Stimulated activated naive CD8-positive, alpha-beta T cell treated with anti-CD3 and anti-CD28 coated beads, Interleukin-15, Interleukin-2, amounts not matched to agents 100 ng/mL and 50 ng/mL, for 24 hours (primary cell): ENCODE measurements around the gene DHRS4.
"Not testable (repeated sequence)": the region's sequence is repeated elsewhere in the genome, so short reads cannot be mapped to it uniquely, and the experiment has no call there.

Source experiments
- H3K27ac Mint-ChIP-seq: one replicate; pipeline ENCODE4 v1.8.0; 2021; ENCODE audit warnings: mild to moderate bottlenecking, mixed read lengths
- H3K27me3 Mint-ChIP-seq: one replicate; pipeline ENCODE4 v1.8.0; 2021; ENCODE audit warnings: mixed read lengths
- H3K36me3 Mint-ChIP-seq: one replicate; pipeline ENCODE4 v1.8.0; 2021; ENCODE audit warnings: low read depth, mixed read lengths
- H3K4me1 Mint-ChIP-seq: one replicate; pipeline ENCODE4 v1.8.0; 2021; ENCODE audit warnings: low read depth, mixed read lengths
- H3K4me3 Mint-ChIP-seq: one replicate; pipeline ENCODE4 v1.8.0; 2021; ENCODE audit warnings: mild to moderate bottlenecking, mixed read lengths
- H3K9me3 Mint-ChIP-seq: one replicate; pipeline ENCODE4 v1.8.0; 2021; ENCODE audit warnings: mixed read lengths

The DHRS4 gene

DNA sequence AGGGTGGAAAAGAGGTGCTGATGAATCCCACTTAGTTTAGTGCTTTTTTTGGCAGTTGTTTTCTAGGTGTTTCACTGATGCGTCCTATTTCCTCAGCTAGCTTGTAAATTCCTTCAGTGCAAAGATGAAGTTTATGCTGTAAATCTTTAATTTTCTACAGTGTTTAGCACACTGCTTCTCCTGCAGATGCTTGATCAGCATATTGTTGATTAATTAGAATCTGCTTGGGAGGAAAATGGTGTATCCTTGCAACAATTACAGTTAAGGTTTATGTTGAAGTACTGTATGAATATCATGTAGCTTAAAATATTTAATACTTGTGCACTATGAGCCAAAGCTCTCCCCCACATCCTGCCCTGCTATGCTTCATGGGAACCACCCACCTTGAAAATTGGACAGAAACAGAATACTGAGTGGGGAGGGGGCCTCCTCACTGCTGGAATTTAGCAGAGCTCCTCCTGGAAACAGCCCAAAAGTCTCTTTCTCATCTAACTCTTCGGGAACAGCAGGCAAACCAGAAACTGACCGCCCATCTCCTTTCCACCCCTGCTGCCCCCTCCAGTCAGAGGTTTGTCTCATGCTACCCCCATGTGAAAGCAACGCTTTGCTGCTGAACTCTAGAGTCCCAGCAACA is 20.3 kb upstream of the DHRS4 start:
- no peak overlapping the region for H3K4me3 Mint-ChIP-seq
- H3K36me3 Mint-ChIP-seq: no peaks in the 10 kb centered on the region
- no peaks in the 10 kb centered on the region for H3K4me1 Mint-ChIP-seq
- no peaks in the 10 kb centered on the region for H3K9me3 Mint-ChIP-seq
- no peak overlapping the region for H3K27ac Mint-ChIP-seq
- H3K27me3 Mint-ChIP-seq: no peaks in the 10 kb centered on the region

DNA sequence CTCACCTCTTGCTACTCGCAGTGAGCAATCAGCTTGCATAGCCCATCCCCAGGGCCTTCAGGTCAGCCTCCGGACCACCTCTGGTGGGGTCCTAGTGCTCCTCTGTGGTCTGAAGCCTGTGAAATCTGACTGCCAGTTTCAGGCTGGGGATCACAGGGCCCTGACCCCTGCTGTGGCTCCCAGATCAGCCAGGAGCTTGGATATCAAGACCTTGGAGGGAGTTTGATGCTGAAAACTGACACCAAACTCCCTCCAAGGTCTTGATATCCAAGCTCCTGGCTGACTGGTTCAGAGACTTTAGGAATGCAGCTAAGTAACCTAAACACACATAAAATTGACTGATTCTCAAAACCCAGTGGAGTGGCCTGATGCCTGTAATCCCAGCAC is 19.8 kb upstream of the DHRS4 start:
- Mint-ChIP-seq H3K4me3 (no peak overlapping the region), H3K27ac (no peak overlapping the region), H3K4me1 (no peaks in the 10 kb centered on the region), H3K27me3 (no peaks in the 10 kb centered on the region), H3K36me3 (no peaks in the 10 kb centered on the region), H3K9me3 (no peaks in the 10 kb centered on the region)

DNA sequence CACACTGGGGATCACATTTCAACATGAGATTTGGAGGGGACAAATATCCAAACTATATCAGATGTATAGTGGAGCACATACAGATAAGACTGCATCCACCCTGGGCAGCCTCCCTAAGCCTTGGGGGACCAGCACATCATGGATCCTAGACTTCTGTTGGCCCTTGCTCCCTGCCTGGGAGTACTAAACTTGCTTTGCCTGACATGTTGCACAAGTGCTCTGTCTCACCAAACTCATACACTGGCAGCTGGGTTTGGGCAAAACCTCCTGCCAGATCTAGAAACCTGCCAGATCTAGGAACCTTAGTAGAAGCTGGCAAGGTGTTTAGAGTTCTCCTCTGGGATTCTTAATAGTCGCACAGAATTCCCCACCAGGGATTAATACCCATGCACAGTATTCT is 18.4 kb upstream of the DHRS4 start:
- Mint-ChIP-seq H3K27ac (no peak overlapping the region), H3K36me3 (no peaks in the 10 kb centered on the region), H3K9me3 (no peaks in the 10 kb centered on the region), H3K27me3 (no peaks in the 10 kb centered on the region), H3K4me3 (no peak overlapping the region), H3K4me1 (no peaks in the 10 kb centered on the region)

DNA sequence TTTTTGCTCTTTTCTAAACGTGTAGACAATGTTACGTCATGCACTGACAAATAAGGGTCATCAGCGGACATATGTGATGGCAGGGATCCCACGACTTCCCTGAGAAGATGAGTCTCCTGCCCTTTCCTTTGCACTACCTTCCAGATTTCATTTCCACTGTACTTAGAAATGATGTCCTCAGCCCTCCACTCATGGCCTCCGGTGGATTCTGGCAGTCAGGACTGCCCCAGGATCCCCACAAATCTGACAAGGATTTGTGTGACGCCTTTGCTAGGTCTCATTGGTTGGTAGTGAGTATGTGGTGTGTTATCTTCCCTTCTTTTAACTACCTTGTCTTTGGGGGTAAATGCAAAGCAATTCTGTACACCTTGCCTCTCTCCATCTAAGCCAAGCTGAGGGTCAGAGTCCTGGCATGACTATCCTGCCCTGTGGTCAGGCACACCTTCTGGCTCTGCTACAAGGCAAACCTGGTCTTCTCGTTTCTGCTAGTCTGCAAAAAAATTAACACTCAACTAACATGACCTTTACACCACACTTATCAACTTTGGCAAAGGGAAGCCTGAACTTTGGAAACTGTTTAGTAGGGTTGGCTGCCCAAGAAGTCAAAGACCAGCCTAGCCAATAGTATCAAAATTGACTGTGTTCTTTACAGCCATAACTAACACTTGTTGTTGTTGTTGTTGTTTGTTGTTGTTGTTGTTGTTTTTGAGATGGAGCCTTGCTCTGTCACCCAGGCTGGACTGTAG is 17.3 kb upstream of the DHRS4 start:
- H3K4me3 Mint-ChIP-seq: no peak overlapping the region
- H3K27ac Mint-ChIP-seq: no peak overlapping the region
- no peaks in the 10 kb centered on the region for H3K36me3 Mint-ChIP-seq
- H3K27me3 Mint-ChIP-seq: no peaks in the 10 kb centered on the region
- no peaks in the 10 kb centered on the region for H3K9me3 Mint-ChIP-seq
- no peaks in the 10 kb centered on the region for H3K4me1 Mint-ChIP-seq

DNA sequence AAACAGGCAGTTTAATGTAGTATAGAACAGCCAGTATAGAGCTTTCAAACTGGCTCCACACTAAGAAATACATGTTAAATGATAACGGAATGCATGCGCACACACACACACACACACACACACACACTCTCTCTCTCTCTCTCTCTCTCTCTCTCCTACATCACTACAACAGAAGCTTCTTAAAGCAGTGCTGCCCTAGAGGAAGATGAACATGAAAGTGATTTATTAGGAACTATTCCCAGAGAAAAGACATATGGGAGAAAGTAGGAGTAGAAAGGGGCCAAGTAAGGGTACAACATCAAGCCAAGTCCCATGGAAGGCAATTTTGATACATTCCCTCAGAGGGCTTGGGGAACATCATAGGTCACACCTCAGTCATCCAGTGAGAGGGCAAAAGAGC is 16.4 kb upstream of the DHRS4 start:
- H3K27ac Mint-ChIP-seq: no peak overlapping the region
- no peak overlapping the region for H3K4me3 Mint-ChIP-seq
- no peaks in the 10 kb centered on the region for H3K27me3 Mint-ChIP-seq
- H3K36me3 Mint-ChIP-seq: no peaks in the 10 kb centered on the region
- H3K4me1 Mint-ChIP-seq: no peaks in the 10 kb centered on the region
- no peaks in the 10 kb centered on the region for H3K9me3 Mint-ChIP-seq

DNA sequence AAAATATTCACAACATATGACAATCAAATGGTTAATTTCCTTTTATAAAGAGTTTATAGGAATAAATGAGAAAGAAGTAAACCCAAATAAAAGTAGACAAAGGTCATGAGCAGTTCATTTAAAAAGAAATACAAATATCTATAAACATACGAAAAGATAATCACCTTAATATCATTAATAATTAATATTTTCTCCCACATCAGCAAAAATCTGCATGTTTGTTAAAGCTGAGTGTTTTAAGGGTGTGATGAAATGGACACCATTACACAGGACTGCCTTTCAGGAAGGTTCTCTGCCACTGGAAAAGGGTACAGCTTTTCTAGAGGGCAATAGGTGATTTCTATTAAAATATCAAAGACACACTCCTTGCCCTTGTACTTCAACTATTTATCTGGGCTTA is 14.7 kb upstream of the DHRS4 start:
- no peak overlapping the region for H3K4me3 Mint-ChIP-seq
- no peaks in the 10 kb centered on the region for H3K9me3 Mint-ChIP-seq
- H3K4me1 Mint-ChIP-seq: no peaks in the 10 kb centered on the region
- H3K36me3 Mint-ChIP-seq: no peaks in the 10 kb centered on the region
- no peak overlapping the region for H3K27ac Mint-ChIP-seq
- no peaks in the 10 kb centered on the region for H3K27me3 Mint-ChIP-seq

DNA sequence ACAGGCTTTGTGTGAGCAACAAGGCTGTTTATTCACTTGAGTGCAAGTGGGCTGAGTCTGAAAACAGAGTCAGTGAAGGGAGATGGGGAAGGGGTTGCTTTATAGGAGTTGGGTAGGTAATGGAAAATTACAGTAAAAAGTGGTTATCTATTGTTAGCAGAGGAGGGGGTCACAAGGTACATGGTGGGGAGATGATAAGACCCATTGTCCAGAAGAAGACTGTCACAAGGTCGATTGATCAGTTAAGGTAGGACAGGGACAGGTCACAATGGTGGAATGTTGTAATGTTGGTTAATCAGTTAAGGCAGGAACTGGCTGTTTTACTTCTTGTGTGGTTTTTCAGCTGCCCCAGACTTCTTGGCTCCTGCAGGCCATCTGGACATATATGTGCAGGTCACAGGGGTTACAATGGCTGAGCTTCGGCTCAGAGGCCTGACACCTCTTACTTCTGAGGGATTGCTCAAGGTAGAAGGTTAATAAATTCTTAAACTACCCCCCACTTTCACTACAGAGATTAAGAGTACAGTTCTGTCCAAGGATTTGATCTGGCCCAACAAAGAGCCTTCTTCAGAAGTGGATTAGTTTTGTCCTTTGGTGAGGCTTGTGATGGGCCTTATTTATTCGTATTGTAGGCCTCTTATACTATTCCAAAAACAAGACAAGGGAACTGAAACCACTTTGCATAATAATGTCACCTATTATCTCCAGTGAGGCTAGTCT is 13.8 kb upstream of the DHRS4 start:
- Mint-ChIP-seq H3K4me1 (no peaks in the 10 kb centered on the region), H3K27ac (no peak overlapping the region), H3K9me3 (no peaks in the 10 kb centered on the region), H3K4me3 (no peak overlapping the region), H3K27me3 (no peaks in the 10 kb centered on the region), H3K36me3 (no peaks in the 10 kb centered on the region)

DNA sequence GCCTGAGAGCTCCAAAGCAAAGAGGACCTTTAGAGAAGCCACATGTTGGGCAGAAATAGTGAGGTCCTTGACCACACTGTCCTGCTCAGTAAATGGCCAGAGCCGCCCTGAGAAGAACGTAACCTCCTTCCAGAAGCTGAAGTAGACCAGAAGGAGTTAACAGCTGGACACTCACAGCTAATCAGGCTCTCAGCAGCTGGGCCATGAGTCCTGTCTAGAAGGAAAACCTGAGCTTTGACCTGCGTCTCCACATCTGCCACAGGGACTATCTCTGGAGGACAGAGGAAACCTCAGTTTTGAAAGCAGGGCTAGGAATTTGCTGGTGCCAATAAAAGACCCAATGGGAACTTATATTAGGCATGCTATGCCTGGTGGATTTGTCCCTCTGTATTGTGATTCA is 12.3 kb upstream of the DHRS4 start:
- Mint-ChIP-seq H3K9me3 (no peaks in the 10 kb centered on the region), H3K4me3 (no peak overlapping the region), H3K27ac (no peak overlapping the region), H3K36me3 (no peaks in the 10 kb centered on the region), H3K27me3 (no peaks in the 10 kb centered on the region), H3K4me1 (peaks cover 7% of the 10 kb centered on the region)

DNA sequence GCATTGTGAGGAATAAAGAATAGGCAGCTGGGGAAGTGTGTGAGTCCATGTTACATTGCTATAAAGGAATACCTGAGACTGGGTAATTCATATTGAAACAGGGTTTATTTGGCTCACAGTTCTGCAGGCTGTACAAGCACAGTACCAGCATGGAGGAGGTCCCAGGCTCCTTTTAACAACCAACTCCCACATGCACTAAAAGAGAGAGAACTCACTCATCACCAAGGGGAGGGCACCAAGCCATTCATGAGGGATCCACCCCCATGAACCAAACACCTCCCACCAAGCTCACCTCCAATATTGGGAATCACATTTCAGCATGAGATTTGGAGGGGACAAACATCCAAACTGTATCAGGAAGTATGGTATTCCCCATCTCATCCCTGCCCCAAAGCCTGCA is 11.9 kb upstream of the DHRS4 start:
- Mint-ChIP-seq H3K4me1 (peaks cover 11% of the 10 kb centered on the region), H3K36me3 (no peaks in the 10 kb centered on the region), H3K27me3 (no peaks in the 10 kb centered on the region), H3K27ac (no peak overlapping the region), H3K9me3 (no peaks in the 10 kb centered on the region), H3K4me3 (no peak overlapping the region)

DNA sequence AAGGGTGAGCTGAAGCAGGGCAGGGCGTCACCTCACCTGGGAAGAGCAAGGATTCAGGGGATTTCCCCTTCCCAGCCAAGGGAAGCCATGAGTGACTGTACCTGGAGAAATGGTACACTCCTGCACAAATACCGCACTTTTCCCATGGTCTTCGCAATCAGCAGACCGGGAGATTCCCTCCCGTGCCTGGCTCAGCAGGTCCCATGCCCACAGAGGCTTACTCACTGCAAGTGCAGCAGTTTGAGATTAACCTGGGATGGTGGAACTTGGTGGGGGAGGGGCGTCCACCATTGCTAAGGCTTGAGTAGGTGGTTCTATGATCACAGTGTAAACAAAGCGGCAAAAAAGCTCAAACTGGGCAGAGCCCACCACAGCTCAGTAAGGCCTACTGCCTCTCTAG is 11.0 kb upstream of the DHRS4 start:
- H3K4me3 Mint-ChIP-seq: no peak overlapping the region
- H3K27ac Mint-ChIP-seq: no peak overlapping the region
- peaks cover 14% of the 10 kb centered on the region for H3K4me1 Mint-ChIP-seq
- no peaks in the 10 kb centered on the region for H3K36me3 Mint-ChIP-seq
- H3K27me3 Mint-ChIP-seq: no peaks in the 10 kb centered on the region
- no peaks in the 10 kb centered on the region for H3K9me3 Mint-ChIP-seq

DNA sequence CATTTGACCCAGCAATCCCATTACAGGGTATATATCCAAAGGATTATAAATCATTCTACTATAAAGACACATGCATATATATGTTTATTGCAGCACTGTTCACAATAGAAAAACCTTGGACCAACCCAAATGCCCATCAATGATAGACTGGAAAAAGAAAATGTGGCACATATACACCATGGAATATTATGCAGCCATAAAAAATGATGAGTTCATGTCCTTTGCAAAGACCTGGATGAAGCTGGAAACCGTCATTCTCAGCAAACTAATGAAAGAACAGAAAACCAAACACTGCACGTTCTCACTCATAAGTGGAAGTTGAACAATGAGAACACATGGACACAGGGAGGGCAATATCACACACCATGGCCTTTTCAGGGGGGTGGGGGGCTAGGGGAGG is 4.5 kb upstream of the DHRS4 start:
- H3K27me3 Mint-ChIP-seq, H3K27ac Mint-ChIP-seq: not testable (repeated sequence)

DNA sequence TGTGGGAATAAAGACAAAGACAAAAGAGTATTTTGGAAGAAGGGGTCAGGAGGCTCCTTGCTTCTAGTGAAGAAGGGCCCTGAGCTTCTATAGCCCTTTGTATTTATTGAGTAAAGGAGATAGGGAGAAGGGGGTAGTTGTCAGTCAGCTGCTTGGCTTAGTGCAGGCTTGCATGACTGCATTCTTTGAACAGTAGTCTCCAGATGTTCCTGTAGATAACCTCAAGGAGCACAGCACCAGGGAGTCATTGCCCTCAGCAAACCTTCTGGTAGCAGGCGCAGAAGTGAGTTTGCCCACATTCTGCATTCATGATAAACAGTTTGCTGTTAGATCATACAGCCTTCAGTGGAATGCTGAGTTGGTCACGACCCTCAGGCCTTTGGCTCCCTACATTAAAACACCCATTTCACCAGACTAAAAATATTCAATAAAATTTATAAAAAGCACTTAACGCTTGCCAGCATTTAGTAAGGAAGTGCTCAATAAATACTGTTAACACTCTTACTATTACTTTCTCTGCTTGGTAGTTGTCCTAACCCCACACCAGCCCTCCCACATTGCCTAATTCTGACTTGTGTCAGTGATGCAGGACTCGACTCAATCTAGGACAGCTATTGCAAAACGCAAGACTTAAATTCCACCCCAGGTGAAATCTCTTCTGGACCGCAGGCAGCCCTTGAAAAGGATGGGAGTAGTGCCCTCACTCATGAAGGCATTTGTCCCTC is 3.0 kb upstream of the DHRS4 start:
- Mint-ChIP-seq H3K4me3 (no peak overlapping the region), H3K27me3 (no peaks in the 10 kb centered on the region), H3K4me1 (peaks cover 48% of the 10 kb centered on the region), H3K9me3 (no peaks in the 10 kb centered on the region), H3K27ac (no peak overlapping the region), H3K36me3 (peaks cover 6% of the 10 kb centered on the region)

More for the DNA sequence above, 4.5 kb upstream of the DHRS4 start:
- not testable (repeated sequence) for H3K9me3 Mint-ChIP-seq, H3K36me3 Mint-ChIP-seq, H3K4me3 Mint-ChIP-seq
- H3K4me1 Mint-ChIP-seq: peaks cover 40% of the 10 kb centered on the region

DNA sequence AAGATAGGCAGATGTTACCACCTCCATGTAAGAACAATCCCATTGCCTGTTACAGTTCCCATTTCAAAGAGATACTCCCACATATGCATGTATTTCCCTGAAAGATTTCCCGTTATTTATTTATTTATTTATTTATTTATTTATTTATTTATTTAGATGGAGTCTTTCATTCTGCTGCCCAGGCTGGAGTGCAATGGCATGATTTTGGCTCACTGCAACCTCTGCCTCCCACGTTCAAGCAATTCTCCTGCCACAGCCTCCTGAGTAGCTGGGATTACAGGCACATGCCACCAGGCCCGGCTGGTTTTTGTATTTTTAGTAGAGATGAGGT is 2.5 kb upstream of the DHRS4 start:
- not testable (repeated sequence) for H3K9me3 Mint-ChIP-seq, H3K27ac Mint-ChIP-seq, H3K4me3 Mint-ChIP-seq, H3K27me3 Mint-ChIP-seq
- H3K36me3 Mint-ChIP-seq: peaks cover 11% of the 10 kb centered on the region
- H3K4me1 Mint-ChIP-seq: peaks cover 42% of the 10 kb centered on the region

DNA sequence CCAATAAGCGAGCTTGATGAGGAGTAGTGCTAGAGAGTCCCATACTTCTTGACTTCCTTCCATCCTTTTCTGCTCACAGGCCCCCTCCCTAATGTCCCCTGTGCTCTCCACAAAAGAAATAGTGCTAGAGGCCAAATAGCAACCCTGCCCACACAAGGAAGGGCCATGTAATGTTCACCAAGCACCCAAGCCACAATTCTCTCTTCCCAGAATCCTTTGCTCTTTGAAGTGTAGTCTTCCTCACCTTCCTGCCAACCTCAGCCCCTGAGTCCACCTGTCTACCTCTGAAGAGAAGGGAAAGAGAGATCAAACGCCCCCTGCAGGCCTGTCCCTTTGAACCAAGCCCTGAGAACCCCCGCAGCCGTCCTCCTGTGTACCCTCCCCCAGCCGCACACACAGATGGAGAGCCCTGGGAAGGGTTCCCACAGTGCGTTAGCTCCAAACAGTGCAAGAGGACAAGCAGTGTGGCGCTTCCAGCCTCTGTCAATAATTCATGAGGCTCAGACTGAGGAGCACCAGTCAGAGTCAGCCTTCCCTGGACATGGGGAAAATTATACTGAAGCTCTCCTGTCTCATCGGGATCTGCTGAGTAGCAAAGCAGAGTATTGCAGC is 1.9 kb upstream of the DHRS4 start:
- no peaks in the 10 kb centered on the region for H3K9me3 Mint-ChIP-seq
- H3K4me1 Mint-ChIP-seq: peaks cover 37% of the 10 kb centered on the region
- H3K27me3 Mint-ChIP-seq: no peaks in the 10 kb centered on the region
- peaks cover 15% of the 10 kb centered on the region for H3K36me3 Mint-ChIP-seq
- no peak overlapping the region for H3K4me3 Mint-ChIP-seq
- H3K27ac Mint-ChIP-seq: no peak overlapping the region

DNA sequence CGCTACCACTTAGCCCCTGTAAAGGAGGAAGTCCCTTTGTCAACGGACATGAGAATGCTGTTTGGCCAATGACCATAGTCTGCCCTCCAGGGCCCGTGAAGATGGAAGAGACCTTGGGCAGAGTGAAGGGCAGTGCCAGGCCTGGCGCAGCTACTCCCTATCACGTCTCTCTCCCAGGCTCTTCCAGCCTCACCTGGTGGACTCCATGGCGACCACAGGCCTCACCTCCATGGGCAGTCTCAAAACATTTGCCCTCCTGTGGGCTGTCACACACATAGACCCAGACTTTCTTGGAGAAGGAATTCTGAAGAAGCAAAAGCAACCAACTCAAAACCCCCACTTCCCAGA is 480 bp upstream of the DHRS4 start:
- peak overlapping the region; percentile 83 for H3K27ac Mint-ChIP-seq
- peak overlapping the region; percentile 99 for H3K4me3 Mint-ChIP-seq
- H3K9me3 Mint-ChIP-seq, H3K27me3 Mint-ChIP-seq: not testable (repeated sequence)
- peaks cover 19% of the 10 kb centered on the region for H3K36me3 Mint-ChIP-seq
- H3K4me1 Mint-ChIP-seq: peaks cover 30% of the 10 kb centered on the region
